Natural killer cell (primary cell): ENCODE results near the gene MICALL1. TPM values are rescaled to one million over a fixed set of nuclear protein-coding genes. Genes with fewer than 3 reads are reported as not detected.

Experiments
- ATAC-seq, 3 donors: fragments of 150-1000 bp in 2 of 3; fragments of 200-7000 bp in 1 of 3; cut with Tn5 transposase; 1 replicate in 1 of 3; 2 replicates in 2 of 3; pipeline ENCODE4 v1.10.0; 2021; ENCODE audit warnings: mild to moderate bottlenecking in 2 of 3, moderate library complexity in 2 of 3
- DNase-seq, 2 donors: peaks; one replicate each; pipeline versions ENCODE4 v3.0.0 to v3.0.0-alpha.2; 2013 to 2021; ENCODE audit warnings: mixed read lengths in 1 of 2
- H3K27ac ChIP-seq: one replicate; pipeline ENCODE4 v1.5.1; 2013; ENCODE audit warnings: mild to moderate bottlenecking, low read length
- H3K27me3 ChIP-seq: one replicate; pipeline ENCODE4 v1.6.1; 2013; ENCODE audit warnings: low read length; ENCODE audit not compliant: control insufficient read depth, insufficient read depth
- H3K36me3 ChIP-seq: one replicate; pipeline ENCODE4 v1.6.1; 2013; ENCODE audit warnings: low read length; ENCODE audit not compliant: control insufficient read depth, insufficient read depth
- H3K4me1 ChIP-seq: one replicate; pipeline ENCODE4 v1.6.1; 2013; ENCODE audit warnings: low read length; ENCODE audit not compliant: control insufficient read depth, insufficient read depth
- H3K4me3 ChIP-seq: one replicate; pipeline ENCODE4 v1.5.1; 2013; ENCODE audit warnings: low read length
- H3K9me3 ChIP-seq: one replicate; pipeline ENCODE4 v1.6.1; 2013; ENCODE audit warnings: low read length; ENCODE audit not compliant: control insufficient read depth, insufficient read depth
- H3K27ac Mint-ChIP-seq, 2 donors: one replicate each; pipeline ENCODE4 v1.8.0; 2022; ENCODE audit warnings: mild to moderate bottlenecking in 2 of 2, mixed read lengths in 2 of 2, moderate library complexity in 1 of 2
- H3K27me3 Mint-ChIP-seq, 2 donors: one replicate each; pipeline ENCODE4 v1.8.0; 2022; ENCODE audit warnings: low read depth in 2 of 2, mixed read lengths in 2 of 2
- H3K36me3 Mint-ChIP-seq: one replicate; pipeline ENCODE4 v1.8.0; 2022; ENCODE audit warnings: mixed read lengths
- H3K4me1 Mint-ChIP-seq, 2 donors: one replicate each; pipeline ENCODE4 v1.8.0; 2022; ENCODE audit warnings: mixed read lengths in 2 of 2
- H3K4me3 Mint-ChIP-seq: one replicate; pipeline ENCODE4 v1.8.0; 2022; ENCODE audit warnings: mild to moderate bottlenecking, moderate library complexity, mixed read lengths
- H3K9me3 Mint-ChIP-seq, 2 donors: one replicate each; pipeline ENCODE4 v1.8.0; 2022; ENCODE audit warnings: mixed read lengths in 2 of 2
- WGBS: methylation state at CpG from one replicate; pipeline ENCODE4 v1.1.7; 2013; ENCODE audit warnings: missing lambda C conversion rate; ENCODE audit not compliant: insufficient coverage; 5-methylcytosine and 5-hydroxymethylcytosine counted together
- intact Hi-C: fragments of 100-400 bp; cut with micrococcal nuclease; formaldehyde crosslinking; loops from one replicate; pipeline ENCODE4 v1.14.2; 2022
- total RNA-seq, 4 donors: library from RNA; stranded (reverse); fragments of 120-200 nt in 1 of 4; gene quantifications; one replicate each; pipeline versions ENCODE4 v1.2.3 to v1.2.4, GENCODE V29; 2013 to 2022
- TF ChIP-seq, protein P1 (sequence below): fragments of 200-600 bp; IDR thresholded peaks from one replicate; pipeline ENCODE4 v1.8.0; 2022; ENCODE audit warnings: antibody characterized with exemption

The MICALL1 gene
- total RNA-seq, 3 donors from 2014 or later (not counting 1 experiment from before 2014, with no cell fraction given) = 24.6 to 34.3 (median 32.4) TPM

DNA sequence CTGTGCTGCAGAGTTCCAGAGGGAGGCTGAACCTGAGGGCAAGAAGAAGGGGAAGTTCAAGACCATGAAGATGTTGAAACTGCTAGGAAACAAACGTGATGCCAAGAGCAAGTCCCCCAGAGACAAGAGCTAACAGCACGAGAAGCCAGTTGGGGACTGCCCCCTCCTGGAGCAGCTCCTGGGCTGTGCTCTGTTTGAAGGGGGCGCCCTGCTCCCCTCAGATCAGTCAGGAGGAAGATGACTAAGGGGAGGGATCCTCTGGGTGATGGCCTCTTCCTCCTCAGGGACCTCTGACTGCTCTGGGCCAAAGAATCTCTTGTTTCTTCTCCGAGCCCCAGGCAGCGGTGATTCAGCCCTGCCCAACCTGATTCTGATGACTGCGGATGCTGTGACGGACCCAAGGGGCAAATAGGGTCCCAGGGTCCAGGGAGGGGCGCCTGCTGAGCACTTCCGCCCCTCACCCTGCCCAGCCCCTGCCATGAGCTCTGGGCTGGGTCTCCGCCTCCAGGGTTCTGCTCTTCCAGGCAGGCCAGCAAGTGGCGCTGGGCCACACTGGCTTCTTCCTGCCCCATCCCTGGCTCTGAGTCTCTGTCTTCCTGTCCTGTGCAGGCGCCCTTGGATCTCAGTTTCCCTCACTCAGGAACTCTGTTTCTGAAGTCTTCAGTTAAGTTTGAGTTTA is 34.7 kb downstream of the MICALL1 start:
- no peak overlapping the region for H3K4me3 ChIP-seq
- H3K4me1 ChIP-seq = no peaks in the 10 kb centered on the region
- Mint-ChIP-seq H3K27me3 (no peaks in the 10 kb centered on the region), H3K36me3 (no peaks in the 10 kb centered on the region), H3K27ac (no peak overlapping the region), H3K9me3 (no peaks in the 10 kb centered on the region), H3K4me3 (no peak overlapping the region), H3K4me1 (no peaks in the 10 kb centered on the region)
- DNase-seq (no peak), ATAC-seq (no peak)
- intact Hi-C loops = no loop called here
- WGBS = 83% methylated on average over 12 of the region's 12 CpGs
- TF ChIP-seq, protein P1, sequence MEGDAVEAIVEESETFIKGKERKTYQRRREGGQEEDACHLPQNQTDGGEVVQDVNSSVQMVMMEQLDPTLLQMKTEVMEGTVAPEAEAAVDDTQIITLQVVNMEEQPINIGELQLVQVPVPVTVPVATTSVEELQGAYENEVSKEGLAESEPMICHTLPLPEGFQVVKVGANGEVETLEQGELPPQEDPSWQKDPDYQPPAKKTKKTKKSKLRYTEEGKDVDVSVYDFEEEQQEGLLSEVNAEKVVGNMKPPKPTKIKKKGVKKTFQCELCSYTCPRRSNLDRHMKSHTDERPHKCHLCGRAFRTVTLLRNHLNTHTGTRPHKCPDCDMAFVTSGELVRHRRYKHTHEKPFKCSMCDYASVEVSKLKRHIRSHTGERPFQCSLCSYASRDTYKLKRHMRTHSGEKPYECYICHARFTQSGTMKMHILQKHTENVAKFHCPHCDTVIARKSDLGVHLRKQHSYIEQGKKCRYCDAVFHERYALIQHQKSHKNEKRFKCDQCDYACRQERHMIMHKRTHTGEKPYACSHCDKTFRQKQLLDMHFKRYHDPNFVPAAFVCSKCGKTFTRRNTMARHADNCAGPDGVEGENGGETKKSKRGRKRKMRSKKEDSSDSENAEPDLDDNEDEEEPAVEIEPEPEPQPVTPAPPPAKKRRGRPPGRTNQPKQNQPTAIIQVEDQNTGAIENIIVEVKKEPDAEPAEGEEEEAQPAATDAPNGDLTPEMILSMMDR = no peak
- H3K27ac ChIP-seq = no peak overlapping the region
- no peaks in the 10 kb centered on the region for H3K27me3 ChIP-seq
- H3K9me3 ChIP-seq = no peaks in the 10 kb centered on the region
- H3K36me3 ChIP-seq = peaks cover 23% of the 10 kb centered on the region

DNA sequence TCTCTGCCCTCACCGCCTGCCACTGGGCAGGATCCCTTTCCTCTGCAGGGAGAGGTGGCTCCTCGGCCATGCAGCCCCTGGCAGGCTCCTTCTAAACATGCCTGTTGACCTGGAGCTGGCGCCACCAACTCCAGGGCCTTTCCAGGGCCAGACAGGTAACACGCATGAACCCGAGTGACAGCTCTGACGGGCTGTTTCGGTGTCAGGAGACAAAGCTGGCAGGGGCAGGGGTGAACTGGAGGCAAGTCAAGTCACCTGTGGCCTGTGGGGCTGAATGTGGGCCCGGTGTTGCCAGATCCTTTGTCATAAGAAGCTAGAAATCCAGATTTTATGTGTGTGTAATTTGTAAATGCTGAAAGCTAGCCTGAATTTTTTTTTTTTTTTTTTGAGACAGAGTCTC is 36.0 kb downstream of the MICALL1 start:
- Histone ChIP-seq H3K4me1 (no peaks in the 10 kb centered on the region), H3K27me3 (no peaks in the 10 kb centered on the region), H3K4me3 (no peak overlapping the region), H3K27ac (no peak overlapping the region), H3K36me3 (peaks cover 20% of the 10 kb centered on the region), H3K9me3 (no peaks in the 10 kb centered on the region)
- DNase-seq (no peak), ATAC-seq (no peak)
- Mint-ChIP-seq H3K36me3 (no peaks in the 10 kb centered on the region), H3K27me3 (no peaks in the 10 kb centered on the region), H3K27ac (no peak overlapping the region), H3K4me1 (no peaks in the 10 kb centered on the region), H3K4me3 (no peak overlapping the region), H3K9me3 (no peaks in the 10 kb centered on the region)
- TF ChIP-seq, protein P1 = no peak
- WGBS = 97% methylated on average over 8 of the region's 8 CpGs
- intact Hi-C loops = no loop called here

DNA sequence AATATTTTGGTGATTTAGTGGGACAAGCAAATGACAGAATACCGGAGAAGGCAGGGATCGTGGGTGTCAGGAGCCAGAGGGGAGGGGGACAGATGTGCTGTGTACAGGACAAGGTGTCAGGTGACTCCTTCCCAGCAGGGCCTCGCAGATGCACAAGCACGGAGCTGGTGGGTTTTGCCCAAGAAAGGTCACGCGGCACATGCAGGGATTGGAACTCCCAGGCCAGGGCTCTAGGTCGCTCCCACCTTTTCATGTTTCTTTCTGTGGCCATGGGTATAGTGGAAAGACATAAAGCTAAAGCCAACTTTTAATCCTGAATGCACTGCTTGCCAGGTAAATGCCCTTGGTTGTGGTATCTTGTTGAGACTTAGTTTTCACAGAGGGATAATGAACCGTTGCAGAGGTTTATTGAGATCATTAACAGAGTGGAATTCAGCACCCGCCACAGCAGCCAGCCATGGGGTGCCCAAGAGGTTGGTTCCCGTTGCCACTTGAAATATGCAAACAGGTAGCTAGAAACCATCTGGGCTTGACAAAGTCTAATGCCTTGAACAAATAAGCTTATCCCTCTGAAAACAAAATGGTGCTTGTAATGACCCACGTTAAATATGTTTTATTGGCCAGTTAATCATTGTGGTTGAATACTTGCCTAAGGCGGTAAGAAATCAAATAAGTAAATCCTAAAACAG is 37.2 kb downstream of the MICALL1 start:
- no peaks in the 10 kb centered on the region for H3K9me3 ChIP-seq
- H3K9me3 Mint-ChIP-seq = no peaks in the 10 kb centered on the region
- TF ChIP-seq, protein P1 = no peak
- H3K36me3 ChIP-seq = peaks cover 16% of the 10 kb centered on the region
- H3K4me3 ChIP-seq = no peak overlapping the region
- H3K4me3 Mint-ChIP-seq = no peak overlapping the region
- no peaks in the 10 kb centered on the region for H3K36me3 Mint-ChIP-seq
- H3K27me3 Mint-ChIP-seq = no peaks in the 10 kb centered on the region
- ATAC-seq (no peak), DNase-seq (no peak)
- no peak overlapping the region for H3K27ac ChIP-seq
- H3K4me1 ChIP-seq = no peaks in the 10 kb centered on the region
- no peaks in the 10 kb centered on the region for H3K4me1 Mint-ChIP-seq
- intact Hi-C loops = no loop called here
- H3K27ac Mint-ChIP-seq = no peak overlapping the region
- no peaks in the 10 kb centered on the region for H3K27me3 ChIP-seq
- 98% methylated on average over 12 of the region's 12 CpGs for WGBS
